Stimulated activated CD4-positive, alpha-beta T cell treated with anti-CD3 and anti-CD28 coated beads, Interleukin-1b, Interleukin-23, amount 100 ng/mL, for 24 hours (primary cell): Measurements from ENCODE around the gene CETP.
"Not testable (repeated sequence)": the region's sequence is repeated elsewhere in the genome, so short reads cannot be mapped to it uniquely, and the experiment has no call there.

Source experiments
- DNase-seq, 4 experiments: peaks; one replicate each; pipeline ENCODE4 v3.0.0-alpha.2; 2020; ENCODE audit warnings: low read depth in 4 of 4, low spot score in 1 of 4

Gene CETP

DNA sequence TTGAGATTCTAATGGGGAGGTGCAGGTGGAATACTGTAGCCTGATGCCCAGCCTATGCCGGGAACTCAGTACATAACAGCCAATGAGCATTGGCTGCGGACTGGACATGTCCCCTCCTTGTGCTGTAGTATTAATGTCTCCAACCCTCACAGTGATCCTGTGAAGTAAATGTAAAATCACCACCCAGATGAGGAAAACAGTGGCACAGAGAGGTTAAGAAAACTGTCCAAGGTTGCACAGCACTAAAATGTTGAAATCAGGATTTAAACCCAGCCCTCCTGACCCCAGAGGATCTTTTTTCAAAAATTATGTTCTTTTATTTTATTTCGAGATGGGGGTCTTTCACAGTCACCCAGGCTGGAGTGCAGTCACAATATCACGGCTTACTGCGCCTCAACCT lies 35.5 kb downstream of the CETP start:
- no peak for DNase-seq

DNA sequence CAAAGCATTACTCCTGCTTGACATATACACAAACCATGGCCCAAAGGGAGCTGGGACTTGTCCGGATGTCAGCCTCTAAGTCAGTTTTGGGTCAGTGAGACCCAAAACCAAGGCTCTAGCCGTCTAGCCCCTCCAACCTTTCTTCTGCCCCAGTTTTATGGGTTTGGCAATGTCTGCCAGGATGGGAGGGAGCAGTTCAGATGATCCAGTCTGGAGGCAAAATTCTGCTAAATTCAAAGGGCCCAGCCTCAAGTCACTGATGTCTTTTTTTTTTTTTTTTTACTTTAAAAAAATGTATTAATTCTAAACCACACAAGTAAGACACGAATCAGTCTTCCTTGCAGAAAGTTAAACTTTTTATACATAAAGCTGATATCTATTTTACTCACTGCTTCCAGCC lies 36.2 kb downstream of the CETP start:
- DNase-seq = no peak

DNA sequence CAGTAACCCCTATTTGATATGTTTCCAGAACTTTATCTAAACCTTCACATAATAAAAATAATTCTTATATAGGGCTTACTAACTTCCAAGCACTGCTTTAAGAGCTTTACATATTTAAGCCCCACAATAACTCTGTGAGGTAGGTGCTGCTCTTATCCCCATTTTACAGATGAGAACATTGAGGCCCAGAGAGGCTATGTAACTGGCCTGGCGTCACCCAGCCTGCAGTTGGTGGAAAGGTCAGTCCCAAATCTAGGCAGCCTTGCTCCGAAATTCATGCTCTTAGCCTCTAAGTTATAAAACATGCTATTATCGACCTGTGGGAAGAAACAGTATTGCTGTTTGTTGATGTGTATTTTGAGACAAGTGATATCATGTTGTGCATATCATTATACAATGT lies 36.6 kb downstream of the CETP start:
- DNase-seq = no peak

DNA sequence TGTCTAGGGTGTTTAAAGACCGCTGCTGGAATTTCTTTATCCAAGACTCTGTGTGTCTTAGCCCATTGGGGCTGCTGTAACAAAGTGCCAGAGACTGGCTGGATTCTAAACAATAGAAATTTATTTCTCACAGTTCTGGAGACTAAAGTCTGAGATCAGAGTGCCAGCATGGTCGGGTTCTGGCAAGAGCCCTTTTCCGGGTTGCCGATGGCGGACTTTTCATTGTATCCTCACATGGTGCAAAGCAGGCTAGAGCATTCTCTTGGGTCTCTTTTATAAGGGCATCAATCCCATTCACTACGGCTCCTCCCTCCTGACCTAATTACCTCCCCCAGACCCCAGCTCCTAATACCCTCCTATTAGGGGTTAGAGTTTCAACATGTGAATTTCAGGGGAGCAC lies 37.1 kb downstream of the CETP start:
- no peak for DNase-seq

DNA sequence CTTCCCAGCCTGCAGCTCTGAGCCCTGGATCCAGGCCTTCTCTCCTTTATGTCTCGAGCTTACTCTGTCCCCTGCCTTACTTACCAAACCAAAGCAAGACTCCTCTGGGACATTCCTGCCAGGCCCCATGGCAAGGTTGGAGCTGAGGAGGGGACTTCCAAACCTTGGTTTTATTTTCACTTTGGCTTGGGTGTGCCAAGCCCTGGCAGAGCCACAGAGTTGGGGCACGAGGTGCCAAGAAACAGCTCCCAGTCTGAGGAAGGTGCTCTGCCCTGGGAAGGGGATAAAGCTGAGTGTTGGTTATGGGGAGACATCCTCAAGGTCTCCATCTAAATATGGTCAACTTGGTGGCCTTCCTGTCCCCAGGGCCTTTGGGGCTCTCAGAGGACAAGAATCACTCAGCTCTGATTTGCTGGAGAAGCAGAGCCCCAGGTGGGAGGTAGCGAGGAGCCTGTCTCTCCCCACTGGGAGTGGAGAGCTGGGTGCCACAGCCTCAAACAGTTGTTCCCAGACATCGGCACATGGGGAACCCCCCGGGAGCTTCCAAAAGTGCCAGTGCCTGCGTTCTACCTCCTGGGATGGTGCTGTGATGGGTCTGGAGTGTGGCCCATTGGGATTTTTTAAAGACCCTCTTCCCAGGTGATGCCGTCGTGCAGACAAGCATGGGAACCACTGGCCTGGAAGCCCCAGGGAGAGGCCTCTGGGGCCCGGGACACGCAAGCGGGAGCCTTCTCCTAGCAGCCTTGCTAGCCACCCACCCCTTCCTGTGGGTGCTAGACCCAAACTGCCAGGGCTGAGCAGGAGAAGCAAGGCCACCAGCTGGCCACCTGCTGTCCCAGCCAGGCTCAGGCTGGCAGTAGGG lies 37.9 kb downstream of the CETP start:
- DNase-seq = no peak

DNA sequence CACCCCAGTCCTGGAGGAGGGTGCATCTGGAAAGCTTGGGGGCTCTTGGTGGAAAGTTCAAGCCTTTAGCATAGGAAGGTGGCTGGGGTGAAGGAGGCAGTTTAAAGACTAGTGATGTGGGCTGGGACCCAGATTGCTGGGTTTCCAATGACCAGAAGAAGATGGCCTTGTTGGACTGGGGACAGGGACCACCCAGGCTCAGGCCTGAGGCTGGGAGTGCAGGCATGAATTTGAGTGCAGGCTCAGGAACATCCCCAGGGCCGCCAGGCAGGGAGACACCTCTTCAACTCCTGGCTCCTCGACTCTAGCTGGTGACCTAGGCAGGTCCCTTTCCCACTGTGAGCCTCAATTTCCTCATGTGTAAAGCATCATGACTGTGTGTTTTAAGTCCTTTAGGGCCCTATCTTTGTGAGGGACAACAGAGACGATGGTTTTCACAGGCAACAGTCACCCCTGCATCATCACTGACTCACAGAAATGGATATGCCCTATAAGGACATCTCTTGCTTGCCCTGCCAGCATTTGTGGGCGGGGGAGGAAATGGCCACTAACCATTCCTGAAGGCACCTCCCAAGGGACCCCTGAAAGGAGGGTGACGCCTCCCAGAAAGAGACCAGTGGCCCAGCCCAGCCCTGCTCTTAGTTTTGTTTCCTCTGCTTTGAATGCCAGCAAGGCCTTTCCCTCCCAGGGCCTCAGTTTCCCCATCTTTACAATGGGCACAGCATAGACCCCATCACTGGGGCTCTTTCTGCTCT lies 38.7 kb downstream of the CETP start:
- no peak for DNase-seq

DNA sequence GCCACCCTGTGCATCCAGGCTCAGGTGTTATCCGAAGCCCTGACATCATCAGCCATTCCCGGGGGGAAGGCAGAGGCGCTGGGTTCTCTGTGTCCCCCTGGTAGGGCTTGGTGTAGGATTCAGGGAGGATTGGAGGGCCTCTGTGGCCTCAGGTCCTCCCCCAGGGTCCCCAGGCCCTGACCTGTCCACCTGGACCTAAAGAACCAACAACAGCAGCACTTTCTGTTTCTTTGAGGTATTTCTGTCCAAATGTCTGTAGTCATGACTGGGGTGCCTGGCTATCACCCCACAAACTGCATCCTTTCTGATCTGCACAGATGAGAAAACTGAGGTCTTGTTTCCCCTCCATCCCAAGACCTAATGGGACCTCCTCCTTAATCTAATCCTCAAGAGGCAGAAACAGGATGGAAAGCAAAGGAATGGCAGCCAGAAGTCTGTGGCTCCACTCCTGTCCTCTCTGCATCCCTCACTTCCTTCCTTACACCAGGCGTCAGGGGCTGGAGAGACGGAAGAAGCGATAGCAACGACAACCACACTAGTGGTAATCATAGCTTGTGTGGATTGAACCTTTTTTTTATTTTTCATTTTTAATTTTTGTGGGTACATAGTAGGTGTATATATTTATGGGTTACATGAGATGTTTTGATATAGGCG lies 39.4 kb downstream of the CETP start:
- DNase-seq = no peak

DNA sequence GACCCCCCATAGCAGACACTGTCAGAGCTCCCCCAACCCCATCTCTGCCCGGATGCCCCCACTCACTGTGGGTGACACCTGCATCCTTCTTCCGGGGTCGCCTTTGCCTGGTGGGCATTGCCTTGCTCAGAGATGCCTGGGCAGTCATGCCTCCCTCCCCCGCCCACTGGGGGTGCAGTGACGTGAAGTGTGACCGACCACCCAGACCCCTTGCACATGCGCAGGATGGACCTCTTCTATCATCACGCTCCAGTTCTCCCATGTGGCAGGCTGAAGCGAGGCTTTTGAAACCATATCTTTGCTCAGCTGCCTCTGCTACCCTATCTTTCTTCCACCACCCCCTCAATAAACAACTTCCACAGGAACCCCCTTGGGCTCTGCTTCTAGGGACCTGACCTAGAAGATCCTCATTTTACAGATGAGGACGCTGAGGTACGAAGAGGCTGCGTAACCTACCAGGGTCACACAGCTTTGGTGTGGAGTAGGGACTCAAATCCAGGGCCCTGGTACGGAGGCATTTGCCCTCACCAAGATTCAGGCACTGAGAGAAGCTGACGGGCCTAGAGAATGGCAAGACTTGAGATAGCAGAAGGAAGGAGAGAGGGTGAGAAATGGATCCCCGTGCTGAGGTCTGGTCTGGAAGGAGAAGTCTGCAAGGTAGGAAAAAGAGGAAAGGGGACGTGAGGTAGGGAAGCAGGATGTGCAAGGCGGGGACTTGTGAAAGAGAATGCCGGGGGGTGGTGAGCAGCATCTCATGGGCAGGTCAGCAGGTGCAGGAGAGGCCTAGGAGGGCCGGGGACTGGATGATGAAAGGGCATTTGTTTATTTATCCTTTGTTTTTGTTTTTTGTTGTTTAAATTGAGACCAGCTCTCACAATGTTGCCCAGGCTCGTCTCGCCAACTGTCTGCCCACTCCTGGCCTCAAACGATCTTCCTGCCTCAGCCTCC lies 42.0 kb downstream of the CETP start:
- no peak for DNase-seq

DNA sequence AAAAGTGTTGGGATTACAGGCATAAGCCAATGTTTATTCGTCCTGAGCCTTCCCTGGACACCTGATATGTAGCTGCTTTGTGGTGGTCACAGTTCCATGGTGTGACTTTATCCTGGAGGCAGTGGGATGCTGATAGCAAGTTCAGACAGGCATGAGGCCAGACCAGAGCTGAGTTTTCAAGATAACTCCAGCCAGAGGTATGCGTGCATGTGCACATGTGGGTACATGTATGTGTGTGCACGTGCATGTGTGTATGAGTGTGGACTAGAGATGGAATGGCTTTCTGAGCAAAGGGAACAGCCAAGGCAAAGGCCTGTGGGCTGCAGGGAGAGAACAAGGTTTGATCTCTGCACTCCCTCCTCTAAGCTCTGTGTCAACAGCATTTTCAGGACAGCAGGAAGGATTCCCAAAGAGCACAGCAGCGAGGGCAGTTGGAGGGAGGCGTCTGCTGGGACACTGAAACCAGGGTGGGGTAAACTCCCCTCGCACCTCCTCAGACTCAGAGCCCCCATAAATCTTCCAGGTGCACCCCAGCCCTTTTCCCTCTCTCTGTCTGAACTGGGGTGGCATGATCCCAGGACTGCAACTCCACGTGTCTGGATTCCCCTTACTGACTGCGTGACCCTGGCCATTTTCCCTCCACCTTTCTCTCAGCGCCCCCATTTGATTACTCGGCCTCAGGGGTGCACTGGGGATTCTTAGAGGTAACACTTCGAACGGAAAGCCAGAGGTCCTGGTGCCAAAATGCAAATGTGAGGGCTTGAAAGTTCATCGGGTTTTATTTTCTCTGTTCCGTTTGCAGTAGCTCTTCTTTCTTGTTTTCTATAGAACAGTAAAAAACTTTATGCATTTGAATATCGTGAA lies 42.9 kb downstream of the CETP start:
- DNase-seq = no peak

DNA sequence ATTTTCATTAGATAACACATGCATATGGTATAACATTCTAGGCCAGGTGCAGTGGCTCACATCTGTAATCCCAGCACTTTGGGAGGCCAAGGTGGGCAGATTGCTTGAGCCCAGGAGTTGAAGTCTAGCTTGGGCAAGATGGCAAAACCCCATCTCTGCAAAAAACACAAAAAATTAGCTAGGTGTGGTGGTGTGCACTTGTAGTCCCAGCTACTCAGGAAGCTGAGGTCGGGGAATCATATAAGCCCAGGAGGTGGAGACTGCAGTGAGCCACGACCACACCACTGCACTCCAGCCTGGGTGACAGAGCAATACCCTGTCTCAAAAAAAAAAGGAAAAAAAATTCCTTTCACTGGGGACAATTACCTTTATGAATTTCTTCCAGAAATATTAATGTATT lies 43.8 kb downstream of the CETP start:
- not testable (repeated sequence) for DNase-seq

DNA sequence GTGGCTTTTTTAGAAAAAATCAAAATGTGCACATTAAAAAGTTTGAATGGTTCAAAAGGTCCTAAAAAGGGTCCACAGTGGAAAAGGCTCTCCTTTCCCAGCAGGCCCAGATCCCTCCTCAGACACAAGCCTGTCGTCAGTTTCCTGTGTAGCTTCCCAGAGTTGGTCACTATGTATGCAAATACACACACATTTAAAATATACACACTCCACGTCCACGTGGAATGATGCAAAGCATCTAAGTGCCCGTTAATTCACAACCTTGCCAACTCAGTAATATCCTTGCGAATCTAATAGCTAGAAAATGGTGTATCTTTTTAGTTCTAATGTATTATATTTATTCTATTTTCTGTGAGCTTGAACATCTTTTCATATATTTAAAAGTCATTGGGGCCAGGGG lies 45.3 kb downstream of the CETP start:
- DNase-seq = no peak

DNA sequence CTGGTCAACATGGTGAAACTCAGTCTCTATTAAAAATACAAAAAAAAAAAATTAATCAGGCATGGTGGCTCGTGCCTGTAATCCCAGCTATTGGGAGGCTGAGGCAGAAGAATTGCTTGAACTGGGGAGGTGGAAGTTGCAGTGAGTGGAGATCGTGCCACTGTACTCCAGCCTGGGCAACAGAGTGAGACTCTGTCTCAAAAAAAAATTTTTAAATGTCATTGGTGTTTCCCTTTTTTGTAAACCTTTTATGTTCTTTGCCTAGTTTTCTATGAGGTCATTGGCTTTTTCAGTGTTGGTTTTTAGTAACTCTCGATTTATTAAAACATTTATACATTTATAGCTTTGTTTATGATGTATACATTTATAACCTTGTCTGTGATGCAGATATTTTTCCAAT lies 45.8 kb downstream of the CETP start:
- no peak for DNase-seq

DNA sequence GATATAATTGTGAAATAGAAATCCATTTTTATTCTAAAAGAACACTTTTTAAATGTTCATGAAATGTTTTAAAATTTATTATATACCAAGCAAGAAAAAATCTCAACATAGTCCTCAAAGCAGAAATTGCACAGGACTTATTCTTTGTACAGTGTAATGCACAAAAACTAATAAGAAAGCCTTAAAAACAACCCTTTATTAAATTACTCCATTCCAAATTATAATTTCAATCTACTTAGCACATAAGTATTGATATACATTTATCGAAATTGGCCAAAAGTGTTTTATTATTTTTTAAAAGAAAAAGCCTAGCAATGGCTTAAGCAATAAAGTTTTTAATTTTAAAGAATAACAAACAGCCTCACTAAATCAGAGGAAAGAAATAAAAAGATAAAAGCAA lies 46.7 kb downstream of the CETP start:
- no peak for DNase-seq

DNA sequence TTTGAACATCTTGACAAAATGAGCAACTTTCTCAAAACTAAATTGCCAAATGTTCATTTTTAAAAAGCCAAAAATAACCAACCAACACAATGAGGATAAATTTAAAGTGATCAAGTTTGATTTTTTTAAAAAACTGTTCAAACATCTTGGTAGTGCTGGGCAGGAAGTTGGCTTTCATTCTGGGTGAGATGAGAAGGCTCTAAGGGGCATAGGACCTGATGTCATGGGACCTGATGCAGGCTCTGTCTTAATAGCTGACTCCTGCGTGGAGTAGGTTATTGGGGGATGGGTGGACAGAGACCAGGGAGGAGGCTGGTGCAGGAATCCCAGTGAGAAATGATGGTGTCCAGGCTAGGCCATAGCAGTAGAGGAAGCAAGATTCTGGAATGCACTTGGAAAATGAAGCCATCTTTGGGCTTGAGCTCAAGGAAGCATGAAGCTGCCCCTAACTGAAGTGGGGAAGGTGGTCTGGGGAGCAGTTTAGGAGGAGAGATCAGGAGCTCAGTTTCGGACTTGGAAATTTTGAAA lies 48.0 kb downstream of the CETP start:
- no peak for DNase-seq

DNA sequence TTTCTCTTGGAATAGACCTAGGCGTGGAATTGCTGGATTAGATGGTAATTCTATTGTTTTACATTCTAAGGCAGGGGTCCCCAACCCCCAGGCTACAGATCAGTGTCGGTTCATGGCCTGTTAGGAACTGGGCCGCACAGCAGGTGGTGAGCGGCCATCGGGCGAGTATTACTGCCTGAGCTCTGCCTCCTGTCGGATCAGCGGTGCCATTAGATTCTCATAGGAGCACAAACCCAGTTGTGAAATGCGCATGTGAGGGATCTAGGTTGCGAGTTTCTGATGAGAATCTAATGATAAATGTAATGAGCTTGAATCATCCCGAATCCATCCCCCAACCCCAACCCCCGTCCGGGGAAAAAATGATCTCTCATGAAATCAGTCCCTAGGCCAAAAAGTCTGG lies 50.6 kb downstream of the CETP start:
- no peak for DNase-seq

DNA sequence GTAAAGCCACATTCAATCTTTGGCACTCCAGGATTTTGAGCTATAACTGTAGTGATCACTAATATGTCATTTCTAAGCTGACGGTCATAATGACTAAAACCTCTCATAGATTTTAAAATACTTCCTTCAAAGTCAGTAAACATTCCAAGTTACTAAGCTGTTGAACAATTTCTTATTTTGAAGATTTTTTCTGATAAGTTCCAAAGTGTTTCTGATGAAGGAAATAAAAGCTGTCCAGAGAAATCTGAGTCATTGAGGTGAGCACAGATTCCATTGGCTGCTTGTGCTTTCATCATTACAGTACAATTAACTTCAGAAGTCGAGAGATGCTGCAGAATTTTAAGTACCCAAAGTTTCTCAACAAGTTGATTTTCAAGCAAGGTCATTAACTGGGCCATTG lies 51.5 kb downstream of the CETP start:
- no peak for DNase-seq

DNA sequence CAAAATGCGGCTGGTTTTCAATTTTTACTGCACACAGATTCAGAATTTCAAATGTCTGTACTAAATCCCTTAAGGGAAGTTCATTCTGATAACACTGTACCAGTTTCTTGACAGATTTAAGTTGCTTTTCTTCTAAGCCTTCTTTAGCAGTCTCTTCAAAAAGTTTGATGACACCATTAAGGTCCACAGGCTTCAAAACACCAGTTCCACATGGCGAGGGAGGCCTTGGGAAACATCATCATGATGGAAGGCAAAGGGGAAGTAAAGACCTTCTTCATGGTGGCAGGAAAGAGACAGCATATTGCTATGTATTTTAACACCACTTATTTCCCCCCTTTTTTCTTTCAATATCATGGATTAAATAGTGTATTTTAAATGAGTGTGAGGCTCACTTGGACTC lies 52.2 kb downstream of the CETP start:
- DNase-seq = no peak

DNA sequence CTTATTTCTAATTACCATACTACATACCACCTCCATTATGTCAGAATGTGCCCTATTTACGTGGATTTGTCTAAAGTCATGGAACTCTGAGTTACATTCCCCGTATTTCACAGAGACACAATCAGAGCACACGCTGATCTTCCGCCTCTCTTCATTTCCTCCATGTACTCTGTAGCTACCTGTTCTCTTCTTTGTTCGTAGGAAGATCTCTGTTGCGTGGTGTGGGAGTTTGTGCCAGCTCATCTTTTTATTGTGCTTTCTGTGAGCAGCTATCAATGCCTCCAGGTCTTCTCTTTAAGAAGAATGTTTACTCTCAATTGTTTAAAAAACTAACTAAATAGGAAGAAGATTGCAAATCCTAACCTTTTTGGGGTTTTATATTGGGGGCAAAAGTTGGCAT lies 54.6 kb downstream of the CETP start:
- DNase-seq = no peak

DNA sequence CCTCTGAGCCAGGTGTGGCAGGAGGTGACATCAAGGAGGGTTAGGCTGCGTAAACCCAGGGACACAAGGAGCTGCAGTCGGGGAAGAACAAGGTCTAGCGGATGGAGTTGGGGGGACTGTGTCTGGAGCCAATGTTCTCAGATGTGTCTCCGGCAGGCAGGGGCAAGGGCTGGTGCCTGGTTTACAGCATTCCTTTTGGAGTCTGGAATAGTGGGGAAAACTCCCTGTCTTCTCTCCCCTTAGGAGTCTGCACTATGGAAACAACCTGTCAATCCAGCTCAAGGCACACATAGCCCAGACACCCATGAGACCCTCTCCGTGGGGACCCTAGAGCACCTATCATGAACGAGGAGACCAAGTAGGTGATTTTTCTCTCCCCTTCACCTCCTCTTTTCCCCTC lies 55.1 kb downstream of the CETP start:
- no peak for DNase-seq

DNA sequence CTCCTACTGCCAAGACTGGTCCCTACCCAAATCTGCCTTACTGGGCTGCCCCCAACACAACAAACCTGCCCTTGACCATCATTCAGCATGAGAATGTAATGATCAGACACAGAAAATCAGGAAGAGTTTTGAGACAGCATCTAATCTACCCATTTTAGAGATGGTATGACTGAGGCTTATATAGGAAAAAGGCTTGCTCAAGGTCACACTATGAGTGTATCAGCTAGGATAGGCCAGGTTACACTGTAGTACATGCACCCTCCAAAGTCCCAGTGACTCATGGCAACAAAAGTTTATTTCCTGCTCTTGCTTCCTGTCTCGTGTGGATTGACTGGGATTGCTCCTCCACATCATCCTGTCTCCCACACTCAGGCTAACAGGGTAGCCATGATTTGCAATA lies 55.5 kb downstream of the CETP start:
- no peak for DNase-seq
